CD1c-positive myeloid dendritic cell (primary cell): ENCODE data around the gene MTHFD1L.

Experiments used
- DNase-seq: peaks from one replicate; pipeline ENCODE4 v3.0.0-alpha.2; 2016; ENCODE audit errors: extremely low spot score

Gene MTHFD1L

DNA sequence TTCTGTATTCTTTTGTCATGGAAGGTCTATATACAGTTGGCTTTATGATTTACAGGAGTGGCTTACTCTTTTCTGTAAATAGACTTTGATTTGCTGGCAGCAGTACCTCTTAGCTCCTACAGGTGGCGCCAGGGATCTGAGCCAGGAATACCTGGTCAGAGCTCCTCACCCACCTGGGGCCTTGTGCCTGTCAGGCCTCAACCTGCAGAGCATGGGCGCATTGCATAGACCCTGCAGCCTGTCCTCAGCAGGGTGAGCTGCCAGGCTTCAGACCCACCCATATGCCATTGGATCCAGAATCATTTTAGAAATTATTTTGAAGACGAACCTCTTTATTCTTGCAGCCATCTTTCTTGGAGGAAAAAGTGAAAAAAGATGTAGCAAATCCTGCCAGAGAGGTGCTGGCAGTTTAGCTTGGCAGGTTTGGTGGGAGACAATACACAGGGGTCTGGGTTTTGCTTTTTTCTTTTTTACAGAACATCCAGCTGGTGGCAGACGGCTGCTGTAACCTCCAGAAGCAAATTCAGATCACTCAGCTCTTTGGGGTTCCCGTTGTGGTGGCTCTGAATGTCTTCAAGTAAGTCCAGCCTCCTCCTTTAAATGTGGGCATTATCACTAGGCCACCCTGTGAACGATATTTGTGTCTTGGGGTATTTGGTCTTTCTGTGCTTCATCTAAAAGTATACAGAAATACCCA is 149.1 kb downstream of the MTHFD1L start:
- DNase-seq: peak; percentile 65

DNA sequence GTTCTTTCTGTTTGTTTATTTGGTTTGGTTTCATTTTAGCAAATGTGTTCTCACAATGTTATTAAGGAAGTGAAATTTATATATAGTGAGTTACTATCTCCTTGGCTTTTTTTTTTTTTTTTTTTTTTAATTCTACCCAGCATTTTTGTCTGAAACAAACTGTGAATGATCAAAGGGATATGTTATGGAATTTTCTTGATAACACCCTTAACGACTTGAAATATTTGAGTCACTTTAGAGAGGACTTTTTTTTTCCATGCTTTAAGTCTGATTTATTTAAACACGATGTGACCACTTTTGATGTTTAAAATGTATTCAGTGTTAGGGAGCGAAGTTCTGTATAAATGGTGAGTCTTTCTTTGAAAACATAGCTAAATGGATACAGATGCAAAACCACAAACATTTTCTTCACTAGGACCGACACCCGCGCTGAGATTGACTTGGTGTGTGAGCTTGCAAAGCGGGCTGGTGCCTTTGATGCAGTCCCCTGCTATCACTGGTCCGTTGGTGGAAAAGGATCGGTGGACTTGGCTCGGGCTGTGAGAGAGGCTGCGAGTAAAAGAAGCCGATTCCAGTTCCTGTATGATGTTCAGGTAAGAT is 149.7 kb downstream of the MTHFD1L start:
- no peak for DNase-seq

DNA sequence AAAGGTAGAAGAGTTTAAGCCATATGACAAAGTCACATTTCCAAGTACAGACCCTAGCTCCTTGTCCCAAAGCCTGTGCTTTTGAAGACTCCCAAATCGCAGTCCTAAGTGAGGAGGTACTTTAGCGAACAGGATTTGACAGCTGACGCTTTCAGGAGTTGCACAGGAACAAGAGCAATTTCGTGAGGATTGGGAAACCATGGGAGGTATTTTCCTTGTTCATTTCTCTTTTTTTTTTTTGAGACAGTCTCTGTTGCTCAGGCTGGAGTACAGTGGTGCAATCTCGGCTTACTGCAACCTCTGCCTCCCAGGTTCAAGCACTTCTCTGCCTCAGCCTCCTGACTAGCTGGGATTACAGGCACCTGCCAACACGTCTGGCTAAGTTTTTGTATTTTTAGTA is 150.6 kb downstream of the MTHFD1L start:
- no peak for DNase-seq

DNA sequence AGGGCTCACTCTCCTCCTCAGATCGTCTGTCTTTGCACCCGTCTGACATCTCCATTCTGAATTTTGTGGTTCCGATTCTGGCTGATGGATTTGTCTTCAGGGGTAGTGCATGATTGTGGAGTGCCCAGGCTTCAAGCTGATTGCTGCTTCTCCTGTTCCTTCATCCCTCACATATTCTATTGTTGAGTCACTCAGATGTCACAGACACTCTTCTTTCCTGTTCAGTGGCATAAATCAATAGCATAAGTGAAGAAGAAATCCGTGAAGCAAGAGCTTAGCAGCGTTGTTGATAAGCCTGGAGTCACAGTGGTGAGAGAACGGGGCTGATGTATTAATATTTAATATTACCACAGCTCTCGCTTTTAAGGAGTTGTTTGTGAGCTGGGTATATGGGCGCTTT is 152.5 kb downstream of the MTHFD1L start:
- DNase-seq: no peak

DNA sequence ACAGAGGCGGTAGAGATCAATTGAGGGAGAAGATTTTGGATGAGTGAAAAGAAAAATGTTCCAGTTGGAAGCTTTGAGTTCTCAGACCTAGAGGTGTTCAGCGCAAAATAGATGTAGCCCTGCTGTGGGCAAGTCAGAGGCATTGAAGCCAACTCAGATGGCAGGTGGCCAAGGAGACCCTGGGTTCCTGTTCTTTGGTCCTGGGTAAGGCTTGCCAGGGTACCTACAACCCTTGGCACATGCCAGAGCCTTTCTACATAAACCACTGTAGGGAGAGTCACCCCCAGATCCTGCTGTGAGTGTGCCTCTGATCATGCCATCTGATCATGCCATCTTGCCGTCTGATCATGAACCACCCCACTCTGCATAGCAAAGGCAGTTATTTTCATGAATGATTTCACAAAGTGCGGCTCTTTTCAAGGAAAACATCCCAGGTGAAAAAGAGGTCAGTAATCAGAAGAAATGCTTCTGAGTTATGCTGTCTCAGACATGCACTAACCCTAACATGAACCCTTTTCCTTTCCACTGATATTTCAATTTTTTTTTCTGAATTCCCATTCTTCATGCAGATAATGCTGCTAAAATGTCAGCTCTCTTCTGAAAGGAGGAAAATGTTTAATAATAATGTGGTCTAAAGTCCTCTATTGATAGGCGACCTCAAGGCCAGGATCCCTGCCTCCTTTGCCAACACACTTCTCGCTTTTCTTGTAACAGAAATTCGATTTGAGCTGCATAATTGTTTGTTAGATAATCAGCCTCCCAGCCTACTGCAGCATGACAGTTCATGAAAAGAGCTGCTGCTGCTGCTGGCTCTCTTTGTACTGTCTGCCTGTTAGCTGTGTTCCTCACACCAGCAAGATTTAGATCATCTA is 153.6 kb downstream of the MTHFD1L start:
- no peak for DNase-seq

DNA sequence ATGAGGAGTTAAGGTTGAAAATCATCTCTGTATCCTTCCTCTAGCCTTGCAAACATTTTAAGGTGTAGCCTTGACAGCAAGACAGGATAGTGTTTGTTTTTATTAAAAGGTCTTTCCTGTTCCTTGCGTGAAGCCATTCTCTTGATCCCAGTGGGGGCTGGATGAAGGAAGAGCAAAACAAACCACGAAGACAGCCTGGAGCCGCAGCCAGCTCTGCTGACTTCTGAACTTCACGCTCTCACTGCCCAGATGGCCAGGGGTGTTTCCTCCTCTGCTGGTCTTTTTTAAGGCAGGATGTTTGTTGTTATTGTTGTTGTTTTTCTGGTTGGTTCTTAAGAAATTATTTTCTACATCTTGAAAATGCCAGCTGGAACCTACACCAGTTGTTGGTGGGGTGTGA is 156.4 kb downstream of the MTHFD1L start:
- DNase-seq: no peak

DNA sequence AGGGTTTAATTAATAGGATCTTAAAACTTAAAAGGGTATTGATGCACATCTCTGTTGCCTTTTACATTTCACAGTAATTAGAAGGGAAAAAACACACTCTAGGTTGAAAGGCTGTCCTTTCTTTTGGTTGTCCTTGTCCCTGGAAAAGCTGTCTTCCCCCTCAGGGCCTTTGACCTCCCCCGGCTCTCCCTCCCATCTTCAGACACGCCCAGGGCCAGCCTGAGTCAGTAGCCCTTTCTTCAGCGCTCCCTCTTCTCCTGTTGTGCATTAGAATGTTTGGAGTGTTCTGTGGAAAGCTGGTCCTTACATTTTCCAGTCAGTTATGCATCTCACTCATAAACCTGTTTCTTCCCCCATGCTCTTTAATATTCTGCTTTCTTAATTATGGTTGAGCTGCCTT is 157.0 kb downstream of the MTHFD1L start:
- no peak for DNase-seq

DNA sequence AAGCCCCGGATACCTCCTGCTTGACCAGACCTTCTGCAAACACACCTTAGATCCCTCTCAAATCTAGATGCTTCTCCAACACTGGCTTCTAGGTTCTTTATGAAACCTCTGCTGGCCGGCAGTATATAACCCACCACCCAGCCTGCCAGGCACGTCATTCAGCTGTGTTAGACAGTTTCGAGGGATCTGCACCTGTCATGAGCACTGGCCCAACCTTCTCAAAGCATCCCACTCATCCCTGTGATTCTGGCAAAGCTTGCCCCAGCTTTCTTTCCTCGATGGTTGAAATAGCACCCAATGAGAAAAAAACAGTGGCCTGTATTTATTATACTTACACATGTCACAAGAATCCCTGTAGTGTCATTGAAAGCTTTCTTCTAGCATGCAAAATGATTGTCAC is 157.8 kb downstream of the MTHFD1L start:
- no peak for DNase-seq

DNA sequence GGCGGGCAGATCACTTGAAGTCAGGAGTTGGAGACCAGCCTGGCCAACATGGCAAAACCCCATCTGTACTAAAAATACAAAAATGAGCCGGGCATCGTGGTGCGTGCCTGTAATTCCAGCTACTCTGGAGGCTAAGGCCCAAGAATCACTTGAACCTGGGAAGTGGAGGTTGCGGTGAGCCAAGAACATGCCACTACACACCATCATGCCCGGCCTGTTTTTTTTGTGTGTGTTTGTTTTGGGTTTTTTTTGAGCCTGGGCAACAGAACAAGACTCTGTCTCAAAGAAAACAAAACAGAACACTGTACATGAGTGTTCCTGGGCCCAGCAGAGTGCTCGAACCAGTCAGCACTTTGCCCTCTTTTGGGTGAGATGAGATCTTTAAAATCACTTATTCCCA is 159.1 kb downstream of the MTHFD1L start:
- no peak for DNase-seq

DNA sequence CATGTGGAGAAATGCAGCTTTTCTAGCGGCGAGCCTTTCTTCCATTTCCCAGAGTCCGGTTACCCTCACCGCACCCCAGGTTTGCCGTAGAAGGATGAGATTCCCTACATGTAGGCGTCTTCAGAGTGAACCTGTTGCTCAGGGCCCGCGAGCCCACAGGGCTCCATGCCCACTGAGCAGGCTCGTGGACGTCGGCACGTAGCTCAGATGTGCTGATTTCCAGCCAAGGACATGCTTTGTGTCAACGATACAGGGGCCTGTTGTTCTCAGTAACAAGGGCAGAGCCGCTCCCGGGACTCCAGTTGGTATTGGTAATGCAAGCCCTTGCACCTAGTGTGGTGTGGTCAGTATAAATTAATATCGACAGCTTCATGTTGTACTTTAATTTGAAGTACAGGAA is 159.6 kb downstream of the MTHFD1L start:
- no peak for DNase-seq

DNA sequence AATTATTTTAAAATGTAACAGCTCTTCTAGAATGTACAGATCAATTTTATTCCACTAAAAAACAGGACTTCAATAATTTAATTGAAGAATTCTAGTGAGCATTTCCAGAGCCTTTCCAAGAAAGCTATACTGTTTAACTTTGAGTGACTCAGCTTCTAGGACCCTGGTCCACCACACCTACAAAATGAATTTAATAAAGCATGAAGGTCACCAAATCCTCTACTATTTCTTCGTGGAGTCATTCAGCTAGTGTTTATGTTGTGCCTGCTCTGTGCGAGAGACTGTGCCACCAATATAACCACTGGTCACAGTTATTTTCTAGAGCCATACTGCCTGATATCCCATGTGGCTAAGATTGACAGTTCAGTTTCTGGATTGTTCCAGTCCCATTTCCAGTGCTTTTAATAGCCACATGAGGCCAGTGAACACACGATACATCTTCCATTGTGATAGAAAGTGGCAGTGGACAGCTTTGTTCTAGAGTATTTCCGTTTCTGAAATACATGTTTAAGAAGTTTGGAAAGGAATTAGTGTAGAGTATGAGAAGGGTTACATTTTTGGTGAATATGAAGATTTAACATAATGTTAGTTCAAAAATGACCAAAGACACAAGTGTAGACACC is 160.7 kb downstream of the MTHFD1L start:
- no peak for DNase-seq

DNA sequence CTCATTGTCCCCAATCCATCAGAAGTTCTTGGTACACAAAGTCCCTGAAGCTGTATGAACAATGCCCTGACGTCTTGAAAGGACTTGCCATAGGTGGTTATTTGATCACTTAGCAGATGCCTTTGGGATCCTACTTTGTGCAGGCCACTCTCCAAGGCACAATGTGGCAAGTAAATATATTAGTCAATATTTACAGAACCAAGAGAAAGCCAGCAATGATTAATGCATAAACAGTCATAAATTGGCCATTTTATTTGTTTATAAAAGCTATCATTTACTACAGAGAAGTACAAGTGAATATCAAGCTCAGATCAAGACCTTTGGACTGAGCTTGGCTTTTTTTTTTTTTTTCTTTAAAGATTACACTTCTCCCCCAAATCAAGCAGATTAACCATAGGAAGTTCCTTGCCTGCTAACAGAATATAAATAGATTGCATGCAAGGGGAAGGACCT is 161.8 kb downstream of the MTHFD1L start:
- DNase-seq: no peak

DNA sequence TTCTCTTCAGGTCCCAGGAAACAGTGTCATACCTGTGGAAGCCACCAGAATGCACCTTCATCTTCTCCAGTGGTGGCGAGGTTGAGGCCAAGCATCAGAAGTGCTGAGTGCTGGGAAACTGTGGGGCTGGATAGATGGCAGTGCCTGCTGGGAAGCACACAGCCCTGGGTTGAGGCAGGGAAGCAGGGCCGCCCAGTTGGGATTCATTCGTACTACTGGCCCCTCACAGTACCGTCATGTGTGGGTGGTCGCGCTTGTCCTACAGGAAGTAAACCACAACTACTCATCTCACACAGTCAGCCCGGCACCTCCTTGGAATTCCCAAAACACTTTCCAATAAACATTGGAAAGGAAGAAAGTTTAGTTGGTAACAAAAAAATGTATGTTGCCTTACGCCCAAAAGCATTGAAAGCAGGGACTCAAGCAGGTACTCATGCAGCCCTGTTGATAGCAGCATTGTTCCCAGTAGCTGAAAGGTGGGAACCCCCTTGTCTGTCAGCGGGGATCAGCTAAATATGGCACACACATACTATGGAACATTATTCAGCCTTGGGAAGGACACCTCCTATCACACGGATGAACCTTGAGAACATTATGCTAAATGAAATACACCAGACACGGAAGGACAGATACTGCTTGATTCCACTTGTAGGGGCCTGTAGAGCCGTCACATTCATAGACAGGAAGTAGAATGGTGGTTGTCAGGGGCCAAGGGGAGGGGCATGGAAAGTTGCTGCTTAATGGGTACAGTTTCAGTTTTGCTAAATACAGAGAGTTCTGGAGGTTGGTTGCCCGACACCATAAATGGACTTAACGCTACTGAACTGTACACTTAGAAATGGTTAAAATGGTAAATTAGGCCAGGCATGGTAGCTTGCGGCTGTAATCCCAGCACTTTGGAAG is 162.7 kb downstream of the MTHFD1L start:
- DNase-seq: no peak

DNA sequence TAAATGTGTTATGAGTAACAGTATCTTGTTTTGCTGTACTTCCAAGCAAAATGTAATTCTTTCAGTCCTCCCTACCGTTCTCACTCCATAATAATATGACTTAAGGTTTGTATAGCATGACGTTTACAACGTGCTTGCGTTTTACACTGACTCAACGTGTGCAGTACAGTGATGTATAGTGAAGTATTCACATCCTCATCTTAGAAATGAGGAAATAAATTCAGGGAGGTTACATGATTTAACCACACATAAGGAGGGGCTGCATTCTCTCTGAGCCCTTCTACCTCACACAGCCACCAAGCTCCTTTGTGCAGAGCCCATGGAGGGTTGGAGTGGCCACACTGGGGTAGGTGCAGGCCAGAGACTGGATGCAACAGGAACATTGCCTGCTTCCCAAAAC is 164.5 kb downstream of the MTHFD1L start:
- peak; percentile 23 for DNase-seq

DNA sequence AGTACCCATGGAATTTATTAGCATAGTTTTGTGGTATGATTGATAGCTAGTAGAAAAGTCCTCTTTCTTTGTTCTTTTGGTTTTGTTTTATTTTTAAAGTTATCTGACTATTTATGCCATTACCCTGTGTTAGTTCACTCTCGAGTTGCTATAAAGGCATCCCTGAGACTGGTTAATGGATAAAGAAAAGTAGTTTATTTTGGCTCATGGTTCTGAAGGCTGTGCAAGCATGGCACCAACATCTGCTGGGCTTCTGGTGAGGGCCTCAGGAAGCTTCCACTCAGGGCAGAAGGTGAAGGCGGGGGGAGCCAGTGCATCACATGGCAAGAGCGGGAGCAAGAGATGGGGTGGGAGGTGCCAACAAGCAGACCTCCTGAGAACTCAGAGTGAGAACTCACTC is 166.5 kb downstream of the MTHFD1L start:
- no peak for DNase-seq

DNA sequence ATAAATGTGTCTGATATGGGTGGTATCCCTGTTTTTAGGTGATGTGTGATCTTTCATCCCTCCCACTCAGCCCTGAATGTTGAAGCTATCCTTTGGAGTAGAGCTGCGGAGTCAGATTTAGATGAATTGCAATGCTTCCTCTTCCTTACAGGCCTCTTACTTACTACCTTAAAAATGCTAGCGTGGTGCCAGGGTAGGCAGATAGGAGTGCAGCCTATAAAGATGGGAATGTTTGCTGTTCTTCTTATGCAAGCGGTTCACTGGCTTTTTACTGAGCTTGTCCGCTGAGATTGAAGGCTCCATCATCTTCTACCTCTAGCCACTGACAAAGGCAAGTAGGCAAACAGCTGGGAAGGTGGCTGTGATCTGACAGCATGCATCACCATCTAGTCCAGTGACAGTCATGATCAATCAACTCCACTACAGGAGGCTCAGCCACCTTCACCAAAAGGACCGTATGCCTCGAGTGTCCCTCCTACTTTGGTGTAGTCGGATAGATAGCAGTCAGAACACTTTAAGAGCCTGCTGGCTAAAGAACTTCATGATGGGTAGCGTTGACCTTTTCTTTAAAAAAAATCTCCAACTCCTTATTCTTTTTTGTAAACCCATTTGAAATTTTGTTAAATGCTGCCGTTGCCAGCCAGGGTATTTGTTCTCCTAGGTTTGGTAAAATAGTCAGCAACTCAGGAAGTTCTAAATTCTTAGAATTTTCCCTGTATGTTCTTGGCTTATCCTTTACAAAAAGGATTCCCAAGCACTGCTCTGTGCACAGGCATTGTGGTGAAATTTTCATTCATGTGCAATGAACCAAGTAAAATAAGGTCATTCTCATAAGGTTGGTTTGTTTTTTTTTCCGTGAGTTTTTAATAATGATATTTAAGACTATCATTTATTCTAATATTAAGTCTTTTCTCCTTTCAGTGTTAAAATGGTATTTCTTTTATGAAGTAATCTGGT is 169.6 kb downstream of the MTHFD1L start:
- no peak for DNase-seq

DNA sequence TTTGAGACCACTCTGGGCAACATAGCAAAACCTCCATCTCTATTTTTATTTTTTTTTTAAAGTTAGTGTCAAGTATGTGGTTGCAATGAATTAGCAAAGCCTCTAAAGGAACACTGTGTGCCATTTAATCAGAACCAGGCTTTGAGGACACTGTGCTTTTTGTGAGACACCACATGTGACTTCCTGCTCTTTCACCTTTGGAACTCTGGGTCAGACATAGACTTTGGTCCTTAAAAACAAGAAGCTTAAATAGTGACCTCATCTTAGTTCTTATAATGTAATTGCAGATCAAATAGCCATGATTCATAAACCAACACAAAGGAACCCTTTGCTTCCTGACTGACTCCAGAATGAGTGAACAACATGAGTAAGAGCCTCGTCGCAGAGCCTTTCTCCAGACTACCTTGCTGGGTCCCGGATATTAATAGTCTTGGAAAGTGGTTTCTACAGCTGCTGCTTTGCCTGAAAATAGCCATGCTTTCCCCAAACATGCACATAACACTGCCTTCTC is 170.8 kb downstream of the MTHFD1L start:
- peak; percentile 42 for DNase-seq

DNA sequence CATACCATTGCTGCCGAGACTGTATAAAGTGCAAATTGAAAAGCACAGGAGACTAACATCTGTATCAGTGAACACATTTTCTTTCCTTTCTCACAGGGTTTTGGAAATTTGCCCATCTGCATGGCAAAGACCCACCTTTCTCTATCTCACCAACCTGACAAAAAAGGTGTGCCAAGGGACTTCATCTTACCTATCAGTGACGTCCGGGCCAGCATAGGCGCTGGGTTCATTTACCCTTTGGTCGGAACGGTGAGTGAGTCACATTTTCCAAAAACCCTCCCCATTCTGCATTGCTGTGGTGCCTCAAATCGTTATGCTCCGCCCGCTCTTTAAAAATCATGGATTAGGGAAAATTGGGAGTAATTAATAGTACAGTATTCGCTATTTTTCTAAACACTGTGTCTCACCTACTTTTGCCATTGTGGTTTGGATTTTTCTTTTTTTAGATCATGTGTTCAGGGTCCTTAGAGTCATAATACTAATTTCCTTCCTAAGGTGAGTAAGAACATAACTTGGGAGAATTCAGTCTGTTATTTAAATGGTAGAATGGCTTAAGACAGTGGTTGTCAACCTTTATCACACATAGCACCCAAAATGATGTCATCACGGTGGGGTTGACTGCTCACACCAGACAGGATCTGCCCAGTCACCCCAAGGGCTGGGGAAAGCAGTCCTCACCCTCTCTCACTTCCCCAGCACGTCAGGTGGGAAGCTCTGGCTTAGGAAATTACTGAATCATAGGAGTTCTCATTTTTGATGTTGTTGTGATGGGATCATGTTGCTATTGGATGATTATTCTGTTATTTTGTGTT is 171.6 kb downstream of the MTHFD1L start:
- peak; percentile 71 for DNase-seq

DNA sequence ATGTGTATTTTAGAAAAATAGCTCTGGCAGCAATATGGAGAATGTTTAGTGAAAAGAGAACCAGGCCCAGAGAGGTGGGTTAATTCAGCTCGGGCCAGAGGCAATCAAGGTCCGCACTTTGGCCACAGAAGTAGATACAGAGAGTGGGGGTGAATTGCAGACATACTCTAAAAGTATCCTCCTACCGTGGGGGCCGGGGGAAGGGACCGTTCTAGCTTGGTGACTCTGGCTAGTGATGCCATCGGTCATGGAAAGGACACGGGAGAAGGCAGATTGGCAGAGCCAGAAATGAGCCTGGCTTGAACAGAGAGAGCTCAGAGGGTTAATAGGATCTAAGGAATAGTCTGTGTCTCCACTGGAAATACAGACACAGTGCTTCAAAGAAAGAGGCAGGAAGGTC is 173.1 kb downstream of the MTHFD1L start:
- no peak for DNase-seq
